Lower leg skin (tissue), 3 donors: ENCODE data around the gene PLXDC2.

ENCODE experiments used
- CTCF ChIP-seq, 3 donors: fragments of 450-650 bp; IDR thresholded peaks; one replicate each; pipeline ENCODE4 v1.5.1; 2016; ENCODE audit warnings: antibody characterized with exemption in 3 of 3, mild to moderate bottlenecking in 3 of 3, moderate library complexity in 2 of 3
- POLR2A ChIP-seq, 2 donors: fragments of 450-650 bp; IDR thresholded peaks; one replicate each; pipeline ENCODE4 v1.6.1; 2016 to 2017; ENCODE audit warnings: antibody characterized with exemption in 2 of 2, mild to moderate bottlenecking in 1 of 2, moderate library complexity in 1 of 2

- TF ChIP-seq CTCF (IDR thresholded peaks at IDR 0.05) (no peak), POLR2A (IDR thresholded peaks at IDR 0.05) (no peak)
These were observed 66.4 kb downstream of the PLXDC2 start for GRCh38 chr10:19882621-19883020.
